ENCODE results near the gene SPINT1.

SPINT1 gene

DNA sequence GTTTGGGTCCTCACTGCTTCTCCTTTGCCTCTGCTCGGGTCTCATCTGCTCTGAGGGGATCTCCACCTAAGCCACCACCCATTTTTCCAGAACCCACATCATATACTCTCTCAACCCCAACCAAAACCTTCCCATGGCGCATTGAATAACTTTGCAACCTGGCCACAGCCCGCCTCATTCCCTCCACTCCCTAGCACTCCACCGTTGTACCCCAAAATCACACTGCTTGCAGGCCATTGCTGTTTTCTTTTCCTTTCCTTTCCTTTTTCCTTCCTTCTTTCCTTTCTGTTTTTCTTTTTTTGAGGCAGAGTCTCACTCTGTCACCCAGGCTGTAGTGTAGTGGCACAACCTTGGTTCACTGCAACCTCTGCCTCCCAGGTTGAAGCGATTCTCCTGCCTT is 47.3 kb downstream of the SPINT1 start:
- no peak overlapping the region for H2AFZ ChIP-seq (ENCODE audit: low read depth, low read length)
- WGBS: 86% methylated on average over 5 of the region's 5 CpGs
- H4K8ac ChIP-seq (ENCODE audit: low read length): no peak overlapping the region
- H3K4me2 ChIP-seq (ENCODE audit: low read length, poor library complexity, severe bottlenecking): no peak overlapping the region
- H4K91ac ChIP-seq (ENCODE audit: low read length): no peak overlapping the region
- H3K23ac ChIP-seq (ENCODE audit: low read length in 2 of 2): no peak overlapping the region
- H2BK5ac ChIP-seq (ENCODE audit: low read depth, low read length, poor library complexity, severe bottlenecking): no peak overlapping the region
- no peak overlapping the region for H3K18ac ChIP-seq (ENCODE audit: low read depth in 1 of 2, low read length in 2 of 2)
- no peak overlapping the region for H3K9ac ChIP-seq (ENCODE audit: low read length)
- H2BK15ac ChIP-seq (ENCODE audit: low read depth, poor library complexity, severe bottlenecking): peak overlapping the region; percentile 38
- peaks cover 4% of the 10 kb centered on the region for H3K79me1 ChIP-seq (replicated peaks; ENCODE audit: low read length, poor library complexity, severe bottlenecking)
- peaks cover 4 to 7% of the 10 kb centered on the region in 2 experiments for H3K36me3 ChIP-seq (ENCODE audit: control insufficient read depth in 1 of 2, insufficient read depth in 2 of 2, low read depth in 1 of 2, low read length in 2 of 2)
- H3K4me1 ChIP-seq (ENCODE audit: control insufficient read depth, insufficient read depth, low read depth, low read length): peaks cover 12% of the 10 kb centered on the region
- peaks cover 0 to 6% of the 10 kb centered on the region in 2 experiments for H3K27me3 ChIP-seq (ENCODE audit: control insufficient read depth in 1 of 2, insufficient read depth in 1 of 2, low read length in 2 of 2)
- H3K9me3 ChIP-seq (ENCODE audit: control insufficient read depth, low read length): no peaks in the 10 kb centered on the region
- H3K27ac ChIP-seq (ENCODE audit: low read length, poor library complexity, severe bottlenecking): no peak overlapping the region
- no peak overlapping the region for H2BK120ac ChIP-seq (ENCODE audit: low read depth, low read length)
- H3K4ac ChIP-seq (ENCODE audit: low read depth in 1 of 2, low read length in 2 of 2): no peak overlapping the region
- H2BK12ac ChIP-seq (ENCODE audit: low read length in 2 of 2): no peak overlapping the region
- DNase-seq: no peak
- no peak overlapping the region for H3K4me3 ChIP-seq (ENCODE audit: insufficient read depth in 1 of 2, low read depth in 1 of 2, low read length in 2 of 2)
- H3K14ac ChIP-seq (ENCODE audit: low read length in 2 of 2): no peak overlapping the region
- no peak overlapping the region for H2AK5ac ChIP-seq (ENCODE audit: low read length, severe bottlenecking)

GRCh38 chr15:40891810-40892446 is 48.1 kb downstream of the SPINT1 start:
- no peak overlapping the region for H3K23ac ChIP-seq (ENCODE audit: low read length in 2 of 2)
- H4K91ac ChIP-seq (ENCODE audit: low read length): no peak overlapping the region
- no peak overlapping the region for H3K4me3 ChIP-seq (ENCODE audit: insufficient read depth in 1 of 2, low read depth in 1 of 2, low read length in 2 of 2)
- H3K4ac ChIP-seq (ENCODE audit: low read depth in 1 of 2, low read length in 2 of 2): no peak overlapping the region
- H2AFZ ChIP-seq (ENCODE audit: low read depth, low read length): no peak overlapping the region
- 21% methylated on average over 3 of the region's 4 CpGs for WGBS
- H3K9ac ChIP-seq (ENCODE audit: low read length): no peak overlapping the region
- H3K27ac ChIP-seq (ENCODE audit: low read length, poor library complexity, severe bottlenecking): no peak overlapping the region
- H3K27me3 ChIP-seq (ENCODE audit: control insufficient read depth in 1 of 2, insufficient read depth in 1 of 2, low read length in 2 of 2): peaks cover 0 to 6% of the 10 kb centered on the region in 2 experiments
- peaks cover 4% of the 10 kb centered on the region for H3K79me1 ChIP-seq (replicated peaks; ENCODE audit: low read length, poor library complexity, severe bottlenecking)
- H3K9me3 ChIP-seq (ENCODE audit: control insufficient read depth, low read length): no peaks in the 10 kb centered on the region
- peaks cover 9 to 14% of the 10 kb centered on the region in 2 experiments for H3K36me3 ChIP-seq (ENCODE audit: control insufficient read depth in 1 of 2, insufficient read depth in 2 of 2, low read depth in 1 of 2, low read length in 2 of 2)
- H2BK120ac ChIP-seq (ENCODE audit: low read depth, low read length): no peak overlapping the region
- no peak overlapping the region for H3K4me2 ChIP-seq (ENCODE audit: low read length, poor library complexity, severe bottlenecking)
- H3K18ac ChIP-seq (ENCODE audit: low read depth in 1 of 2, low read length in 2 of 2): no peak overlapping the region
- H3K4me1 ChIP-seq (ENCODE audit: control insufficient read depth, insufficient read depth, low read depth, low read length): peaks cover 12% of the 10 kb centered on the region
- H3K14ac ChIP-seq (ENCODE audit: low read length in 2 of 2): no peak overlapping the region
- no peak overlapping the region for H2AK5ac ChIP-seq (ENCODE audit: low read length, severe bottlenecking)
- no peak overlapping the region for H2BK12ac ChIP-seq (ENCODE audit: low read length in 2 of 2)
- H4K8ac ChIP-seq (ENCODE audit: low read length): no peak overlapping the region
- no peak overlapping the region for H2BK5ac ChIP-seq (ENCODE audit: low read depth, low read length, poor library complexity, severe bottlenecking)
- no peak overlapping the region for H2BK15ac ChIP-seq (ENCODE audit: low read depth, poor library complexity, severe bottlenecking)
- DNase-seq: peak; percentile 58

GRCh38 chr15:40892447-40893012 is 48.7 kb downstream of the SPINT1 start:
- H3K27me3 ChIP-seq (ENCODE audit: control insufficient read depth in 1 of 2, insufficient read depth in 1 of 2, low read length in 2 of 2): peaks cover 0 to 6% of the 10 kb centered on the region in 2 experiments
- no peaks in the 10 kb centered on the region for H3K9me3 ChIP-seq (ENCODE audit: control insufficient read depth, low read length)
- H2BK120ac ChIP-seq (ENCODE audit: low read depth, low read length): no peak overlapping the region
- 95% methylated on average over 2 of the region's 2 CpGs for WGBS
- H4K8ac ChIP-seq (ENCODE audit: low read length): no peak overlapping the region
- H3K4me3 ChIP-seq (ENCODE audit: insufficient read depth in 1 of 2, low read depth in 1 of 2, low read length in 2 of 2): no peak overlapping the region
- no peak for DNase-seq
- no peak overlapping the region for H2AK5ac ChIP-seq (ENCODE audit: low read length, severe bottlenecking)
- H3K18ac ChIP-seq (ENCODE audit: low read depth in 1 of 2, low read length in 2 of 2): no peak overlapping the region
- no peak overlapping the region for H4K91ac ChIP-seq (ENCODE audit: low read length)
- no peak overlapping the region for H3K4ac ChIP-seq (ENCODE audit: low read depth in 1 of 2, low read length in 2 of 2)
- H2BK12ac ChIP-seq (ENCODE audit: low read length in 2 of 2): no peak overlapping the region
- H2BK15ac ChIP-seq (ENCODE audit: low read depth, poor library complexity, severe bottlenecking): no peak overlapping the region
- no peak overlapping the region for H2AFZ ChIP-seq (ENCODE audit: low read depth, low read length)
- no peak overlapping the region for H2BK5ac ChIP-seq (ENCODE audit: low read depth, low read length, poor library complexity, severe bottlenecking)
- H3K36me3 ChIP-seq (ENCODE audit: control insufficient read depth in 1 of 2, insufficient read depth in 2 of 2, low read depth in 1 of 2, low read length in 2 of 2): peaks cover 11 to 20% of the 10 kb centered on the region in 2 experiments
- no peak overlapping the region for H3K23ac ChIP-seq (ENCODE audit: low read length in 2 of 2)
- H3K27ac ChIP-seq (ENCODE audit: low read length, poor library complexity, severe bottlenecking): no peak overlapping the region
- H3K4me2 ChIP-seq (ENCODE audit: low read length, poor library complexity, severe bottlenecking): no peak overlapping the region
- H3K79me1 ChIP-seq (replicated peaks; ENCODE audit: low read length, poor library complexity, severe bottlenecking): peaks cover 4% of the 10 kb centered on the region
- H3K14ac ChIP-seq (ENCODE audit: low read length in 2 of 2): no peak overlapping the region
- H3K4me1 ChIP-seq (ENCODE audit: control insufficient read depth, insufficient read depth, low read depth, low read length): peaks cover 12% of the 10 kb centered on the region
- H3K9ac ChIP-seq (ENCODE audit: low read length): no peak overlapping the region

GRCh38 chr15:40893019-40893670 is 49.3 kb downstream of the SPINT1 start:
- Histone ChIP-seq H2AK5ac (ENCODE audit: low read length, severe bottlenecking) (no peak overlapping the region), H2BK15ac (ENCODE audit: low read depth, poor library complexity, severe bottlenecking) (no peak overlapping the region), H3K9ac (ENCODE audit: low read length) (peak overlapping the region; percentile 99), H3K4ac (ENCODE audit: low read depth in 1 of 2, low read length in 2 of 2) (no peak overlapping the region), H2BK12ac (ENCODE audit: low read length in 2 of 2) (peak overlapping the region in 1 of 2 experiments; percentile 97), H3K18ac (ENCODE audit: low read depth in 1 of 2, low read length in 2 of 2) (no peak overlapping the region), H3K36me3 (ENCODE audit: control insufficient read depth in 1 of 2, insufficient read depth in 2 of 2, low read depth in 1 of 2, low read length in 2 of 2) (peaks cover 11 to 22% of the 10 kb centered on the region in 2 experiments), H3K4me2 (ENCODE audit: low read length, poor library complexity, severe bottlenecking) (no peak overlapping the region), H4K91ac (ENCODE audit: low read length) (peak overlapping the region; percentile 45), H4K8ac (ENCODE audit: low read length) (peak overlapping the region; percentile 54), H3K9me3 (ENCODE audit: control insufficient read depth, low read length) (no peaks in the 10 kb centered on the region), H3K4me1 (ENCODE audit: control insufficient read depth, insufficient read depth, low read depth, low read length) (peaks cover 12% of the 10 kb centered on the region), H2BK120ac (ENCODE audit: low read depth, low read length) (no peak overlapping the region), H2AFZ (ENCODE audit: low read depth, low read length) (peak overlapping the region; percentile 81), H3K27me3 (ENCODE audit: control insufficient read depth in 1 of 2, insufficient read depth in 1 of 2, low read length in 2 of 2) (peaks cover 0 to 6% of the 10 kb centered on the region in 2 experiments), H3K79me1 (replicated peaks; ENCODE audit: low read length, poor library complexity, severe bottlenecking) (peaks cover 5% of the 10 kb centered on the region), H3K14ac (ENCODE audit: low read length in 2 of 2) (no peak overlapping the region), H3K27ac (ENCODE audit: low read length, poor library complexity, severe bottlenecking) (no peak overlapping the region), H3K4me3 (ENCODE audit: insufficient read depth in 1 of 2, low read depth in 1 of 2, low read length in 2 of 2) (peak overlapping the region in 1 of 2 experiments; percentile 92), H3K23ac (ENCODE audit: low read length in 2 of 2) (no peak overlapping the region), H2BK5ac (ENCODE audit: low read depth, low read length, poor library complexity, severe bottlenecking) (no peak overlapping the region)
- WGBS: 87% methylated on average over 22 of the region's 22 CpGs
- DNase-seq: no peak

All from mesenchymal stem cell (in vitro differentiated cells and primary cell).